Measurements from ENCODE around the gene SNRK.
"Not testable (repeated sequence)": the region's sequence is repeated elsewhere in the genome, so short reads cannot be mapped to it uniquely, and the experiment has no call there.

Gene SNRK

DNA sequence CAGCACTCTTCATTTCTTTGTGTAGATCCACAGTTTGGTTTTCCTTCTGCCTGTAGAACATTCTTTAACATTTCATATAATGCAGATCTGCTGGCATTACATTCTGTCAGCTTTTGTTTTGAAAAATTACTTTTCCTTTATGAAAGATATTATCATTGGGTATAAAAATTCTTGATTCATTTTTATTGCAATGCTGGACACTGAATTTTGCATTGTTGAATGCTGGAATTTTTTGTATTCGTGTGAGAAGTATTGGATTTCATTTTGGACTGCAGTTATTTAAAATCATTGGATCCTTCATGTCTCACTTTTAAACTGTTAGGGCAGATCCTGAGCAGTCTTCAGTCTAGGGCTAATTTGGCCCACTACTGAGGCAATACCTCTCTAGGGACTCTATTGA, 67.1 kb downstream of the SNRK start:
- H2AFZ ChIP-seq (ENCODE audit: low read depth, low read length), result no peak overlapping the region
- H3K36me3 ChIP-seq (replicated peaks; ENCODE audit: low read depth, low read length), result peaks cover 52% of the 10 kb centered on the region
- peaks cover 6% of the 10 kb centered on the region; the same call in 1 of the 2 replicates for H3K9me3 ChIP-seq (ENCODE audit: insufficient read depth, low read length)
- no peaks in the 10 kb centered on the region for H4K20me1 ChIP-seq (ENCODE audit: insufficient read depth, low read length)
- H3K79me2 ChIP-seq (ENCODE audit: low read length), result no peaks in the 10 kb centered on the region
- no peak for TF ChIP-seq EZH2phosphoT487 (IDR thresholded peaks at IDR 0.05; ENCODE audit: low read depth)
- TF ChIP-seq, protein P1, sequence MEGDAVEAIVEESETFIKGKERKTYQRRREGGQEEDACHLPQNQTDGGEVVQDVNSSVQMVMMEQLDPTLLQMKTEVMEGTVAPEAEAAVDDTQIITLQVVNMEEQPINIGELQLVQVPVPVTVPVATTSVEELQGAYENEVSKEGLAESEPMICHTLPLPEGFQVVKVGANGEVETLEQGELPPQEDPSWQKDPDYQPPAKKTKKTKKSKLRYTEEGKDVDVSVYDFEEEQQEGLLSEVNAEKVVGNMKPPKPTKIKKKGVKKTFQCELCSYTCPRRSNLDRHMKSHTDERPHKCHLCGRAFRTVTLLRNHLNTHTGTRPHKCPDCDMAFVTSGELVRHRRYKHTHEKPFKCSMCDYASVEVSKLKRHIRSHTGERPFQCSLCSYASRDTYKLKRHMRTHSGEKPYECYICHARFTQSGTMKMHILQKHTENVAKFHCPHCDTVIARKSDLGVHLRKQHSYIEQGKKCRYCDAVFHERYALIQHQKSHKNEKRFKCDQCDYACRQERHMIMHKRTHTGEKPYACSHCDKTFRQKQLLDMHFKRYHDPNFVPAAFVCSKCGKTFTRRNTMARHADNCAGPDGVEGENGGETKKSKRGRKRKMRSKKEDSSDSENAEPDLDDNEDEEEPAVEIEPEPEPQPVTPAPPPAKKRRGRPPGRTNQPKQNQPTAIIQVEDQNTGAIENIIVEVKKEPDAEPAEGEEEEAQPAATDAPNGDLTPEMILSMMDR (IDR thresholded peaks at IDR 0.05; ENCODE audit: low read depth, low read length), result no peak
- H3K4me1 ChIP-seq (ENCODE audit: low read length), result no peaks in the 10 kb centered on the region
- H3K27ac ChIP-seq (ENCODE audit: low read length), result no peak overlapping the region
- no peak overlapping the region for H3K4me3 ChIP-seq (ENCODE audit: low read length)
- no peaks in the 10 kb centered on the region for H3K27me3 ChIP-seq (ENCODE audit: low read depth, low read length)
- H3K4me2 ChIP-seq (ENCODE audit: low read length), result no peak overlapping the region
- no peak overlapping the region for H3K9ac ChIP-seq (ENCODE audit: low read length)

- Histone ChIP-seq H3K4me3 (ENCODE audit: low read length) (no peak overlapping the region), H3K9me3 (ENCODE audit: insufficient read depth, low read length) (peaks cover 6% of the 10 kb centered on the region; the same call in 1 of the 2 replicates), H3K36me3 (replicated peaks; ENCODE audit: low read depth, low read length) (peaks cover 48% of the 10 kb centered on the region), H3K4me1 (ENCODE audit: low read length) (no peaks in the 10 kb centered on the region), H3K9ac (ENCODE audit: low read length) (no peak overlapping the region), H3K79me2 (ENCODE audit: low read length) (no peaks in the 10 kb centered on the region), H3K27me3 (ENCODE audit: low read depth, low read length) (no peaks in the 10 kb centered on the region), H4K20me1 (ENCODE audit: insufficient read depth, low read length) (no peaks in the 10 kb centered on the region), H3K4me2 (ENCODE audit: low read length) (no peak overlapping the region), H3K27ac (ENCODE audit: low read length) (no peak overlapping the region), H2AFZ (ENCODE audit: low read depth, low read length) (no peak overlapping the region)
- TF ChIP-seq, protein P1 (IDR thresholded peaks at IDR 0.05; ENCODE audit: low read depth, low read length), result no peak
- no peak for TF ChIP-seq EZH2phosphoT487 (IDR thresholded peaks at IDR 0.05; ENCODE audit: low read depth)
Measured at GRCh38 chr3:43353923-43354670, 67.8 kb downstream of the SNRK start.

DNA sequence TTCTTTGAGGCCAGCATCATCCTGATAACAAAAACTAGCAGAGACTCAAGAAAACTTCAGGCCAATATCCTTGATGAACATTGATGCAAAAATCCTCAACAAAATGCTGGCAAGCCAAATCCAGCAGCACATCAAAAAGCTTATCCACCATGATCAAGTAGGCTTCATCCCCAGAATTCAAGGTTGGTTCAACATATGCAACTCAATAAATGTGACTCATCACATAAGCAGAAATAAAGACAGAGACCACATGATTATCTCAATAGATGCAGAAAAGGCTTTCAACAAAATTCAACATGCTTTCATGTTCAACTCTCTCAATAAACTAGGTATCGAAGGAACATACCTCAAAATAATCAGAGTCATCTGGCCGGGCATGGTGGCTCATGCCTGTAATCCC, 69.7 kb downstream of the SNRK start:
- H3K9me3 ChIP-seq (ENCODE audit: insufficient read depth, low read length); H2AFZ ChIP-seq (ENCODE audit: low read depth, low read length); H4K20me1 ChIP-seq (ENCODE audit: insufficient read depth, low read length); H3K9ac ChIP-seq (ENCODE audit: low read length); H3K27me3 ChIP-seq (ENCODE audit: low read depth, low read length); H3K27ac ChIP-seq (ENCODE audit: low read length); H3K79me2 ChIP-seq (ENCODE audit: low read length); H3K4me2 ChIP-seq (ENCODE audit: low read length); H3K4me3 ChIP-seq (ENCODE audit: low read length); H3K4me1 ChIP-seq (ENCODE audit: low read length): not testable (repeated sequence)
- peaks cover 33% of the 10 kb centered on the region for H3K36me3 ChIP-seq (replicated peaks; ENCODE audit: low read depth, low read length)

DNA sequence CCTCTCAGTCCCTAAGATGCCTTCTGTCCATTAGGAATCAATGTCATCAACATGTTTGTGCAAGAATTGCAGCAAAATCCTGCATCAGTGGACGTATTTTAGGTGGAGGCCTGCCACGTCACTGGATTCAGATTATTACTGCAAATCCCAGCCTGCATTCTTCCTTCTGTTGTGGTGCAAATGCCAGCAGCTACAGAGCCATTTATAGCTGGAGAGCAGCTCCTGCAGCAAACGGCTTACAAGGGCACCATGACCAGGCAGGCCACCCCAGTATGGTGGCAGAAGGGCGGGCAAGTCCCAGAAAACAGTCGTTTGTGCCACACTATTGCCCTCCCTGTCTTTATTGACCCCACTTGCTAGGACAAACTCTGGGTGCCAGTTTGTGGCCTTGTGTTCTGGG, 74.7 kb downstream of the SNRK start:
- no peaks in the 10 kb centered on the region for H3K4me1 ChIP-seq (ENCODE audit: low read length)
- H3K36me3 ChIP-seq (replicated peaks; ENCODE audit: low read depth, low read length), result peaks cover 4% of the 10 kb centered on the region
- H3K79me2 ChIP-seq (ENCODE audit: low read length), result no peaks in the 10 kb centered on the region
- no peak overlapping the region for H3K4me2 ChIP-seq (ENCODE audit: low read length)
- H3K9ac ChIP-seq (ENCODE audit: low read length), result no peak overlapping the region
- no peak for TF ChIP-seq EZH2phosphoT487 (IDR thresholded peaks at IDR 0.05; ENCODE audit: low read depth)
- TF ChIP-seq, protein P1 (IDR thresholded peaks at IDR 0.05; ENCODE audit: low read depth, low read length), result no peak
- no peaks in the 10 kb centered on the region for H3K27me3 ChIP-seq (ENCODE audit: low read depth, low read length)
- H4K20me1 ChIP-seq (ENCODE audit: insufficient read depth, low read length), result no peaks in the 10 kb centered on the region
- H3K9me3 ChIP-seq (ENCODE audit: insufficient read depth, low read length), result no peaks in the 10 kb centered on the region
- H3K27ac ChIP-seq (ENCODE audit: low read length), result no peak overlapping the region
- no peak overlapping the region for H2AFZ ChIP-seq (ENCODE audit: low read depth, low read length)
- no peak overlapping the region for H3K4me3 ChIP-seq (ENCODE audit: low read length)

Measured in OCI-LY3 (cell line).